Activated T-helper 1 cell treated with anti-CD3 and anti-CD28 coated beads, Interleukin-12 subunit alpha, Interleukin-12 subunit beta, Interleukin-2, Interleukin-4 antibody, amounts not matched to agents 30 ng/mL and 10 ng/mL and 1 ng/mL, durations not matched to agents 14 hours and 24 hours and 36 hours (primary cell): Measurements from ENCODE around the gene ATXN7L3B. TPM values are rescaled to one million over a fixed set of nuclear protein-coding genes. Genes with fewer than 3 reads are reported as not detected.

Source experiments
- DNase-seq: peaks from one replicate; pipeline ENCODE4 v3.0.0; 2021; ENCODE audit warnings: low spot score
- H3K27ac Mint-ChIP-seq: one replicate; pipeline ENCODE4 v1.8.0; 2021; ENCODE audit warnings: mild to moderate bottlenecking, mixed read lengths
- H3K27me3 Mint-ChIP-seq: one replicate; pipeline ENCODE4 v1.8.0; 2022; ENCODE audit warnings: mild to moderate bottlenecking, moderate library complexity, mixed read lengths; ENCODE audit not compliant: insufficient read depth
- H3K36me3 Mint-ChIP-seq: one replicate; pipeline ENCODE4 v1.8.0; 2021; ENCODE audit warnings: low read depth, mixed read lengths
- H3K4me1 Mint-ChIP-seq: one replicate; pipeline ENCODE4 v1.8.0; 2021; ENCODE audit warnings: low read depth, mixed read lengths
- H3K4me3 Mint-ChIP-seq: one replicate; pipeline ENCODE4 v1.8.0; 2021; ENCODE audit warnings: mild to moderate bottlenecking, moderate library complexity, mixed read lengths
- H3K9me3 Mint-ChIP-seq: one replicate; pipeline ENCODE4 v1.8.0; 2021; ENCODE audit warnings: mixed read lengths
- intact Hi-C: fragments of 100-400 bp; cut with micrococcal nuclease; formaldehyde crosslinking; loops from one replicate; pipeline ENCODE4 v1.15.1; 2024
- total RNA-seq: library from RNA; stranded (reverse); gene quantifications from 2 replicates; pipeline ENCODE4 v1.2.3, GENCODE V29; 2022

Gene ATXN7L3B
- total RNA-seq, 1 donor from 2014 or later: 25.4 TPM

- no peaks in the 10 kb centered on the region for H3K4me1 Mint-ChIP-seq
- H3K36me3 Mint-ChIP-seq: no peaks in the 10 kb centered on the region
- intact Hi-C loops: no loop called here
- H3K27me3 Mint-ChIP-seq: no peaks in the 10 kb centered on the region
- no peak for DNase-seq
- no peak overlapping the region for H3K27ac Mint-ChIP-seq
- H3K4me3 Mint-ChIP-seq: no peak overlapping the region
- no peaks in the 10 kb centered on the region for H3K9me3 Mint-ChIP-seq
These were observed 41.8 kb downstream of the ATXN7L3B start for GRCh38 chr12:74579446-74579845.

GRCh38 chr12:74579981-74580380 is 42.3 kb downstream of the ATXN7L3B start:
- H3K36me3 Mint-ChIP-seq: no peaks in the 10 kb centered on the region
- DNase-seq: no peak
- H3K27me3 Mint-ChIP-seq: no peaks in the 10 kb centered on the region
- H3K4me1 Mint-ChIP-seq: no peaks in the 10 kb centered on the region
- H3K27ac Mint-ChIP-seq: no peak overlapping the region
- no peak overlapping the region for H3K4me3 Mint-ChIP-seq
- intact Hi-C loops: no loop called here
- no peaks in the 10 kb centered on the region for H3K9me3 Mint-ChIP-seq

GRCh38 chr12:74581439-74581838 is 43.8 kb downstream of the ATXN7L3B start:
- no peak overlapping the region for H3K27ac Mint-ChIP-seq
- H3K36me3 Mint-ChIP-seq: no peaks in the 10 kb centered on the region
- H3K4me3 Mint-ChIP-seq: no peak overlapping the region
- H3K27me3 Mint-ChIP-seq: no peaks in the 10 kb centered on the region
- DNase-seq: no peak
- no peaks in the 10 kb centered on the region for H3K4me1 Mint-ChIP-seq
- H3K9me3 Mint-ChIP-seq: no peaks in the 10 kb centered on the region
- intact Hi-C loops: no loop called here

- Mint-ChIP-seq H3K27me3 (no peaks in the 10 kb centered on the region), H3K36me3 (no peaks in the 10 kb centered on the region), H3K27ac (no peak overlapping the region), H3K4me1 (no peaks in the 10 kb centered on the region), H3K4me3 (no peak overlapping the region), H3K9me3 (no peaks in the 10 kb centered on the region)
- intact Hi-C loops: no loop called here
- no peak for DNase-seq
These were observed 46.9 kb downstream of the ATXN7L3B start for GRCh38 chr12:74584483-74585062.

GRCh38 chr12:74586251-74586650 is 48.6 kb downstream of the ATXN7L3B start:
- intact Hi-C loops: no loop called here
- Mint-ChIP-seq H3K4me1 (no peaks in the 10 kb centered on the region), H3K9me3 (no peaks in the 10 kb centered on the region), H3K36me3 (no peaks in the 10 kb centered on the region), H3K27me3 (no peaks in the 10 kb centered on the region), H3K4me3 (no peak overlapping the region), H3K27ac (no peak overlapping the region)
- DNase-seq: no peak
